ENCODE data around the gene HOXB5.

- TF ChIP-seq, protein P1, sequence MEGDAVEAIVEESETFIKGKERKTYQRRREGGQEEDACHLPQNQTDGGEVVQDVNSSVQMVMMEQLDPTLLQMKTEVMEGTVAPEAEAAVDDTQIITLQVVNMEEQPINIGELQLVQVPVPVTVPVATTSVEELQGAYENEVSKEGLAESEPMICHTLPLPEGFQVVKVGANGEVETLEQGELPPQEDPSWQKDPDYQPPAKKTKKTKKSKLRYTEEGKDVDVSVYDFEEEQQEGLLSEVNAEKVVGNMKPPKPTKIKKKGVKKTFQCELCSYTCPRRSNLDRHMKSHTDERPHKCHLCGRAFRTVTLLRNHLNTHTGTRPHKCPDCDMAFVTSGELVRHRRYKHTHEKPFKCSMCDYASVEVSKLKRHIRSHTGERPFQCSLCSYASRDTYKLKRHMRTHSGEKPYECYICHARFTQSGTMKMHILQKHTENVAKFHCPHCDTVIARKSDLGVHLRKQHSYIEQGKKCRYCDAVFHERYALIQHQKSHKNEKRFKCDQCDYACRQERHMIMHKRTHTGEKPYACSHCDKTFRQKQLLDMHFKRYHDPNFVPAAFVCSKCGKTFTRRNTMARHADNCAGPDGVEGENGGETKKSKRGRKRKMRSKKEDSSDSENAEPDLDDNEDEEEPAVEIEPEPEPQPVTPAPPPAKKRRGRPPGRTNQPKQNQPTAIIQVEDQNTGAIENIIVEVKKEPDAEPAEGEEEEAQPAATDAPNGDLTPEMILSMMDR (conservative IDR thresholded peaks at IDR 0.05; ENCODE audit: low read depth, low read length), result no peak
- TF ChIP-seq EZH2phosphoT487 (IDR thresholded peaks at IDR 0.05; ENCODE audit: borderline replicate concordance, low read length), result no peak
Observed at GRCh38 chr17:48588528-48588927, 5.1 kb downstream of the HOXB5 start.

All from PC-3 (cell line).